HepG2 (cell line): ENCODE measurements around the gene KCTD16. TPM values are rescaled to one million over a fixed set of nuclear protein-coding genes. Genes with fewer than 3 reads are reported as not detected.
A peak's percentile ranks its signal among the peaks of the same experiment; 100 is the strongest.

Source experiments
- CBX2 ChIP-seq, 2 experiments: fragments of 200-600 bp in 1 of 2; sonication (generic); formaldehyde crosslinking in 1 of 2; IDR thresholded peaks; 2 replicates each; pipeline versions ENCODE4 v1.7.0 to v1.8.1; 2018 to 2022; ENCODE audit warnings: low read depth in 2 of 2, low read length in 1 of 2, mild to moderate bottlenecking in 1 of 2, missing genetic modification reagents in 1 of 2
- CCDC6 ChIP-seq: sonication (generic); formaldehyde crosslinking; IDR thresholded peaks from 2 replicates; pipeline ENCODE4 v1.8.1; 2022; ENCODE audit warnings: mild to moderate bottlenecking, missing genetic modification reagents, moderate library complexity
- CHCHD3 ChIP-seq: sonication (generic); formaldehyde crosslinking; IDR thresholded peaks from 2 replicates; pipeline ENCODE4 v1.8.0; 2022; ENCODE audit warnings: mild to moderate bottlenecking, missing genetic modification reagents, moderate library complexity
- DR1 ChIP-seq: sonication (generic); formaldehyde crosslinking; IDR thresholded peaks from 2 replicates; pipeline ENCODE4 v1.8.0; 2021; ENCODE audit warnings: mild to moderate bottlenecking, missing genetic modification reagents, inconsistent platforms
- FOXC1 ChIP-seq: sonication (generic); formaldehyde crosslinking; IDR thresholded peaks from 2 replicates; pipeline ENCODE4 v1.8.0; 2022; ENCODE audit warnings: mild to moderate bottlenecking, missing genetic modification reagents, borderline replicate concordance
- FOXP1 ChIP-seq, 2 experiments: fragments of 450-650 bp in 1 of 2; IDR thresholded peaks; 2 replicates each; pipeline ENCODE4 v1.6.1; 2017 to 2018; ENCODE audit warnings: antibody characterized with exemption in 1 of 2
- GLI4 ChIP-seq: sonication (generic); formaldehyde crosslinking; IDR thresholded peaks from 2 replicates; pipeline ENCODE4 v1.5.1; 2020; ENCODE audit warnings: missing genetic modification reagents, mild to moderate bottlenecking, moderate library complexity, borderline replicate concordance
- HMG20B ChIP-seq: conservative IDR thresholded peaks from 2 replicates; pipeline ENCODE4 v1.6.1; 2016; ENCODE audit warnings: missing genetic modification reagents, missing compliant biosample characterization
- HNF4A ChIP-seq: sonication (generic); formaldehyde crosslinking; IDR thresholded peaks from 2 replicates; pipeline ENCODE4 v1.4.0; 2020; ENCODE audit warnings: missing genetic modification reagents
- MAFF ChIP-seq: IDR thresholded peaks from 2 replicates; pipeline ENCODE4 v1.6.1; 2011; ENCODE audit warnings: low read depth, low read length, improper control_type of control experiment
- NCOA1 ChIP-seq: sonication (generic); formaldehyde crosslinking; IDR thresholded peaks from 2 replicates; pipeline ENCODE4 v1.9.0; 2021; ENCODE audit warnings: missing genetic modification reagents
- PAXIP1 ChIP-seq: sonication (generic); formaldehyde crosslinking; conservative IDR thresholded peaks from 2 replicates; pipeline ENCODE4 v1.4.0; 2020; ENCODE audit warnings: mild to moderate bottlenecking, missing genetic modification reagents, moderate library complexity
- RFXANK ChIP-seq: IDR thresholded peaks from 2 replicates; pipeline ENCODE4 v1.6.1; 2016
- ZEB1 ChIP-seq: IDR thresholded peaks from 2 replicates; pipeline ENCODE4 v1.6.1; 2012; ENCODE audit warnings: mild to moderate bottlenecking, low read depth, inconsistent platforms; ENCODE audit not compliant: insufficient replicate concordance
- ZNF282 ChIP-seq: fragments of 450-650 bp; IDR thresholded peaks from 2 replicates; pipeline ENCODE4 v1.6.1; 2018; ENCODE audit not compliant: partially characterized antibody
- ZSCAN20 ChIP-seq: sonication (generic); formaldehyde crosslinking; IDR thresholded peaks from 2 replicates; pipeline ENCODE4 v1.4.0; 2020; ENCODE audit warnings: missing genetic modification reagents, mild to moderate bottlenecking, borderline replicate concordance
- polyA plus RNA-seq, 8 experiments: library from polyadenylated mRNA; depleted of rRNA in 3 of 8; stranded (reverse) in 7 of 8; unstranded in 1 of 8; fragments of >200 nt; fragmentation: Illumina TruSeq in 4 of 8; extraction: Trizol in 4 of 8; gene quantifications; 2 replicates each; pipeline versions ENCODE4 v1.2.1 to v1.2.3, GENCODE V29; 2011 to 2016; ENCODE audit warnings: low read depth in 4 of 8, missing spikeins in 1 of 8, mixed read lengths in 1 of 8; ENCODE audit not compliant: insufficient read depth in 1 of 8
- total RNA-seq, 5 experiments: library from RNA; depleted of rRNA; stranded (reverse); fragments of >200 nt; fragmentation: Illumina TruSeq; extraction: Trizol; gene quantifications; 2 replicates each; pipeline ENCODE4 v1.2.3, GENCODE V29; 2016; ENCODE audit warnings: low read depth in 1 of 5
- TF ChIP-seq, protein P1 (sequence below): IDR thresholded peaks from 2 replicates; pipeline ENCODE4 v1.6.1; 2012; ENCODE audit warnings: low read length, improper control_type of control experiment
- TF ChIP-seq, protein P2 (sequence below): sonication (generic); formaldehyde crosslinking; IDR thresholded peaks from 2 replicates; pipeline ENCODE4 v1.9.0; 2021; ENCODE audit warnings: missing genetic modification reagents, mild to moderate bottlenecking, borderline replicate concordance
- TF ChIP-seq, protein P3 (sequence below): fragments of 450-650 bp; IDR thresholded peaks from 2 replicates; pipeline ENCODE4 v1.6.1; 2017

Gene KCTD16
- total and polyA plus RNA-seq, 2 of the 13 experiments (the other 11 are each of a cell fraction or from before 2014, with no cell fraction given), result 0.02 to 0.09 TPM

DNA sequence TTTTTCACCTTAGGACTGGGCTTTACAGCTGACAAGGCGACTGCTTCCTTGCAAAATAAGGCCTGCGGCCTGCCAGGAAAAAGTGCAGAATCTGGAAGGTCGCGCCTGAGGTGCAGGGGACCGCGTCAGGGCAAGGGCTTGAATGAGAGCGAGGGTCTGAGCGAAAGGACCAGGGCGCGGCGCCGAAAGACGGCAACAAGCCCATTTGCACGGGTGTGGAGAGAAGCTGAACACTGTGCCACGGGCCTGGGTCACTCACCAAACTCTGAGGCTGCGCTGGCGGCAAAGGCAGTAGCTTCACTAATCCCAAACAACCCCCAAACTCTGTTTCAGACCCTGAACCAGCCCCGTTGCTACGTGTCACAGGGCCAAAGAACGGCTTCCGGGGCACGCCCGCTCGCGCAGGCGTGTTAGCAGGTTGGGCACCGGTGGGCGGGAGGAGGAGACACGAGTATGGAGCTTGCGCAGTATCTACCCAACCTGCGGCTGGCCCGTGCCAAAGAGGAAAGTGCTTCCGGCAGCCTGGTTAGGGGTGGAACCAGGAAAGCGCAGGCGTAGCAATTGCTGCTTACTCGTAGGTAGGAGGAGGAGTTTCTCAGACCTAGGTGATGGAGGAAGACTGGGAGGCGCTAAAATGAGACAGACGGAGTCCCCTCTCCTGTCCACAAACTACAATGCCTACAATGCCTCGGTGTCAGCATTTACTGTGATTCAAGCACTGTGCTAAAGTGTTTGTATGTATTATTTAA is at the start of gene KCTD16, which contains the start of gene YIPF5 (continued):
- peak; percentile 22; the same call in 1 of the 2 replicates for TF ChIP-seq PAXIP1 (CRISPR knock-in tag)
- TF ChIP-seq CHCHD3, result 0 out of 2 replicates have a peak, but pooled peaks have one; percentile 73
- TF ChIP-seq, protein P1, sequence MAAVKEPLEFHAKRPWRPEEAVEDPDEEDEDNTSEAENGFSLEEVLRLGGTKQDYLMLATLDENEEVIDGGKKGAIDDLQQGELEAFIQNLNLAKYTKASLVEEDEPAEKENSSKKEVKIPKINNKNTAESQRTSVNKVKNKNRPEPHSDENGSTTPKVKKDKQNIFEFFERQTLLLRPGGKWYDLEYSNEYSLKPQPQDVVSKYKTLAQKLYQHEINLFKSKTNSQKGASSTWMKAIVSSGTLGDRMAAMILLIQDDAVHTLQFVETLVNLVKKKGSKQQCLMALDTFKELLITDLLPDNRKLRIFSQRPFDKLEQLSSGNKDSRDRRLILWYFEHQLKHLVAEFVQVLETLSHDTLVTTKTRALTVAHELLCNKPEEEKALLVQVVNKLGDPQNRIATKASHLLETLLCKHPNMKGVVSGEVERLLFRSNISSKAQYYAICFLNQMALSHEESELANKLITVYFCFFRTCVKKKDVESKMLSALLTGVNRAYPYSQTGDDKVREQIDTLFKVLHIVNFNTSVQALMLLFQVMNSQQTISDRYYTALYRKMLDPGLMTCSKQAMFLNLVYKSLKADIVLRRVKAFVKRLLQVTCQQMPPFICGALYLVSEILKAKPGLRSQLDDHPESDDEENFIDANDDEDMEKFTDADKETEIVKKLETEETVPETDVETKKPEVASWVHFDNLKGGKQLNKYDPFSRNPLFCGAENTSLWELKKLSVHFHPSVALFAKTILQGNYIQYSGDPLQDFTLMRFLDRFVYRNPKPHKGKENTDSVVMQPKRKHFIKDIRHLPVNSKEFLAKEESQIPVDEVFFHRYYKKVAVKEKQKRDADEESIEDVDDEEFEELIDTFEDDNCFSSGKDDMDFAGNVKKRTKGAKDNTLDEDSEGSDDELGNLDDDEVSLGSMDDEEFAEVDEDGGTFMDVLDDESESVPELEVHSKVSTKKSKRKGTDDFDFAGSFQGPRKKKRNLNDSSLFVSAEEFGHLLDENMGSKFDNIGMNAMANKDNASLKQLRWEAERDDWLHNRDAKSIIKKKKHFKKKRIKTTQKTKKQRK, result no peak
- TF ChIP-seq DR1 (CRISPR knock-in tag), result no peak
- no peak for TF ChIP-seq MAFF
- TF ChIP-seq FOXP1 (IDR thresholded peaks at IDR 0.05), result no peak
- TF ChIP-seq FOXP1 (CRISPR knock-in tag; IDR thresholded peaks at IDR 0.05), result no peak
- TF ChIP-seq ZSCAN20 (CRISPR knock-in tag), result 0 out of 2 replicates have a peak, but pooled peaks have one; percentile 39
- TF ChIP-seq NCOA1, result no peak
- peak; percentile 70; the same call in 1 of the 2 replicates for TF ChIP-seq GLI4 (CRISPR knock-in tag)
- peak; percentile 42 for TF ChIP-seq HNF4A (CRISPR knock-in tag)
- peak; percentile 31 for TF ChIP-seq ZEB1
- no peak for TF ChIP-seq HMG20B
- TF ChIP-seq ZNF282, result no peak
- 0 out of 2 replicates have a peak, but pooled peaks have one; percentile 46 for TF ChIP-seq FOXC1 (CRISPR knock-in tag)
- TF ChIP-seq, protein P2, sequence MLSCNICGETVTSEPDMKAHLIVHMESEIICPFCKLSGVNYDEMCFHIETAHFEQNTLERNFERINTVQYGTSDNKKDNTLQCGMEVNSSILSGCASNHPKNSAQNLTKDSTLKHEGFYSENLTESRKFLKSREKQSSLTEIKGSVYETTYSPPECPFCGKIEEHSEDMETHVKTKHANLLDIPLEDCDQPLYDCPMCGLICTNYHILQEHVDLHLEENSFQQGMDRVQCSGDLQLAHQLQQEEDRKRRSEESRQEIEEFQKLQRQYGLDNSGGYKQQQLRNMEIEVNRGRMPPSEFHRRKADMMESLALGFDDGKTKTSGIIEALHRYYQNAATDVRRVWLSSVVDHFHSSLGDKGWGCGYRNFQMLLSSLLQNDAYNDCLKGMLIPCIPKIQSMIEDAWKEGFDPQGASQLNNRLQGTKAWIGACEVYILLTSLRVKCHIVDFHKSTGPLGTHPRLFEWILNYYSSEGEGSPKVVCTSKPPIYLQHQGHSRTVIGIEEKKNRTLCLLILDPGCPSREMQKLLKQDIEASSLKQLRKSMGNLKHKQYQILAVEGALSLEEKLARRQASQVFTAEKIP (CRISPR knock-in tag), result no peak
- no peak for TF ChIP-seq CBX2 (IDR thresholded peaks at IDR 0.05; ENCODE audit: low read depth, low read length)
- no peak for TF ChIP-seq CBX2 (CRISPR knock-in tag; IDR thresholded peaks at IDR 0.05; ENCODE audit: low read depth)
- TF ChIP-seq, protein P3, sequence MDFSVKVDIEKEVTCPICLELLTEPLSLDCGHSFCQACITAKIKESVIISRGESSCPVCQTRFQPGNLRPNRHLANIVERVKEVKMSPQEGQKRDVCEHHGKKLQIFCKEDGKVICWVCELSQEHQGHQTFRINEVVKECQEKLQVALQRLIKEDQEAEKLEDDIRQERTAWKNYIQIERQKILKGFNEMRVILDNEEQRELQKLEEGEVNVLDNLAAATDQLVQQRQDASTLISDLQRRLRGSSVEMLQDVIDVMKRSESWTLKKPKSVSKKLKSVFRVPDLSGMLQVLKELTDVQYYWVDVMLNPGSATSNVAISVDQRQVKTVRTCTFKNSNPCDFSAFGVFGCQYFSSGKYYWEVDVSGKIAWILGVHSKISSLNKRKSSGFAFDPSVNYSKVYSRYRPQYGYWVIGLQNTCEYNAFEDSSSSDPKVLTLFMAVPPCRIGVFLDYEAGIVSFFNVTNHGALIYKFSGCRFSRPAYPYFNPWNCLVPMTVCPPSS, result no peak
- no peak for TF ChIP-seq RFXANK (CRISPR knock-in tag)
- TF ChIP-seq CCDC6 (CRISPR knock-in tag), result 0 out of 2 replicates have a peak, but pooled peaks have one; percentile 54
